HepG2 (cell line): ENCODE results near the gene SLC43A1. TPM values are rescaled to one million over a fixed set of nuclear protein-coding genes. Genes with fewer than 3 reads are reported as not detected.
A peak's percentile ranks its signal among the peaks of the same experiment; 100 is the strongest.

Experiments
- CCAR2 ChIP-seq: fragments of 200-400 bp; formaldehyde crosslinking; optimal IDR thresholded peaks from 2 replicates; pipeline ENCODE3; 2018; ENCODE audit warnings: low read depth, mild to moderate bottlenecking, low read length, moderate library complexity
- EHMT2 ChIP-seq: fragments of 200-600 bp; sonication (generic); IDR thresholded peaks from 2 replicates; pipeline ENCODE4 v1.7.0; 2017; ENCODE audit warnings: antibody characterized with exemption, low read depth, low read length, borderline replicate concordance
- ELK4 ChIP-seq: sonication (generic); formaldehyde crosslinking; IDR thresholded peaks from 2 replicates; pipeline ENCODE4 v1.9.0; 2021; ENCODE audit warnings: missing genetic modification reagents, borderline replicate concordance
- EP300 ChIP-seq, 3 experiments: sonication (generic) in 1 of 3; formaldehyde crosslinking in 1 of 3; IDR thresholded peaks; 2 replicates each; pipeline versions ENCODE4 v1.5.1 to v1.6.1; 2011 to 2020; ENCODE audit warnings: low read depth in 2 of 3, low read length in 2 of 3, borderline replicate concordance in 1 of 3, improper control_type of control experiment in 1 of 3, mild to moderate bottlenecking in 1 of 3, missing genetic modification reagents in 1 of 3, moderate library complexity in 1 of 3
- ETV5 ChIP-seq: IDR thresholded peaks from 2 replicates; pipeline ENCODE4 v1.6.1; 2018; ENCODE audit warnings: missing biosample characterization, missing genetic modification reagents, inconsistent platforms, borderline replicate concordance
- KDM5B ChIP-seq: sonication (generic); formaldehyde crosslinking; IDR thresholded peaks from 2 replicates; pipeline ENCODE4 v1.4.0; 2020; ENCODE audit warnings: missing genetic modification reagents, mild to moderate bottlenecking, borderline replicate concordance
- KLF15 ChIP-seq: sonication (generic); formaldehyde crosslinking; IDR thresholded peaks from 2 replicates; pipeline ENCODE4 v1.8.1; 2023; ENCODE audit warnings: borderline replicate concordance, mild to moderate bottlenecking, inconsistent platforms, missing genetic modification reagents, mixed read lengths
- REPIN1 ChIP-seq: sonication (generic); formaldehyde crosslinking; IDR thresholded peaks from 2 replicates; pipeline ENCODE4 v1.8.0; 2022; ENCODE audit warnings: missing genetic modification reagents, low read depth, mild to moderate bottlenecking, borderline replicate concordance
- SOX13 ChIP-seq, 3 experiments: fragments of 450-650 bp in 1 of 3; sonication (generic) in 1 of 3; formaldehyde crosslinking in 1 of 3; IDR thresholded peaks in 2 of 3; conservative IDR thresholded peaks in 1 of 3; 2 replicates each; pipeline versions ENCODE4 v1.5.0 to v1.6.1; 2016 to 2020; ENCODE audit warnings: antibody characterized with exemption in 1 of 3, mild to moderate bottlenecking in 1 of 3, missing compliant biosample characterization in 1 of 3, missing genetic modification reagents in 1 of 3, moderate library complexity in 1 of 3
- SPEN ChIP-seq: sonication (generic); formaldehyde crosslinking; IDR thresholded peaks from 2 replicates; pipeline ENCODE4 v1.5.1; 2020; ENCODE audit warnings: low read depth, mild to moderate bottlenecking, missing genetic modification reagents
- TOE1 ChIP-seq: sonication (generic); formaldehyde crosslinking; IDR thresholded peaks from 2 replicates; pipeline ENCODE4 v1.4.0; 2020; ENCODE audit warnings: mild to moderate bottlenecking, missing genetic modification reagents
- ZBTB42 ChIP-seq: sonication (generic); formaldehyde crosslinking; IDR thresholded peaks from 2 replicates; pipeline ENCODE4 v1.5.0; 2020; ENCODE audit warnings: mild to moderate bottlenecking, missing genetic modification reagents
- ZNF121 ChIP-seq: sonication (generic); formaldehyde crosslinking; IDR thresholded peaks from 2 replicates; pipeline ENCODE4 v1.5.0; 2020; ENCODE audit warnings: mild to moderate bottlenecking, missing genetic modification reagents
- ZNF335 ChIP-seq: sonication (generic); formaldehyde crosslinking; IDR thresholded peaks from 2 replicates; pipeline ENCODE4 v1.4.0; 2020; ENCODE audit warnings: missing genetic modification reagents
- polyA plus RNA-seq, 8 experiments: library from polyadenylated mRNA; depleted of rRNA in 3 of 8; stranded (reverse) in 7 of 8; unstranded in 1 of 8; fragments of >200 nt; fragmentation: Illumina TruSeq in 4 of 8; extraction: Trizol in 4 of 8; gene quantifications; 2 replicates each; pipeline versions ENCODE4 v1.2.1 to v1.2.3, GENCODE V29; 2011 to 2016; ENCODE audit warnings: low read depth in 4 of 8, missing spikeins in 1 of 8, mixed read lengths in 1 of 8; ENCODE audit not compliant: insufficient read depth in 1 of 8
- total RNA-seq, 5 experiments: library from RNA; depleted of rRNA; stranded (reverse); fragments of >200 nt; fragmentation: Illumina TruSeq; extraction: Trizol; gene quantifications; 2 replicates each; pipeline ENCODE4 v1.2.3, GENCODE V29; 2016; ENCODE audit warnings: low read depth in 1 of 5
- TF ChIP-seq, protein P1 (sequence below): sonication (generic); formaldehyde crosslinking; IDR thresholded peaks from 2 replicates; pipeline ENCODE4 v1.4.0; 2020; ENCODE audit warnings: missing genetic modification reagents, borderline replicate concordance
- TF ChIP-seq, protein P2 (sequence below): sonication (generic); formaldehyde crosslinking; IDR thresholded peaks from 2 replicates; pipeline ENCODE4 v1.5.1; 2020; ENCODE audit warnings: missing genetic modification reagents, mild to moderate bottlenecking, borderline replicate concordance
- TF ChIP-seq, protein P3 (sequence below): IDR thresholded peaks from 2 replicates; pipeline ENCODE4 v1.6.1; 2016

The SLC43A1 gene
- total and polyA plus RNA-seq, 2 of the 13 experiments (the other 11 are each of a cell fraction or from before 2014, with no cell fraction given) = 72.3 to 87.6 TPM

DNA sequence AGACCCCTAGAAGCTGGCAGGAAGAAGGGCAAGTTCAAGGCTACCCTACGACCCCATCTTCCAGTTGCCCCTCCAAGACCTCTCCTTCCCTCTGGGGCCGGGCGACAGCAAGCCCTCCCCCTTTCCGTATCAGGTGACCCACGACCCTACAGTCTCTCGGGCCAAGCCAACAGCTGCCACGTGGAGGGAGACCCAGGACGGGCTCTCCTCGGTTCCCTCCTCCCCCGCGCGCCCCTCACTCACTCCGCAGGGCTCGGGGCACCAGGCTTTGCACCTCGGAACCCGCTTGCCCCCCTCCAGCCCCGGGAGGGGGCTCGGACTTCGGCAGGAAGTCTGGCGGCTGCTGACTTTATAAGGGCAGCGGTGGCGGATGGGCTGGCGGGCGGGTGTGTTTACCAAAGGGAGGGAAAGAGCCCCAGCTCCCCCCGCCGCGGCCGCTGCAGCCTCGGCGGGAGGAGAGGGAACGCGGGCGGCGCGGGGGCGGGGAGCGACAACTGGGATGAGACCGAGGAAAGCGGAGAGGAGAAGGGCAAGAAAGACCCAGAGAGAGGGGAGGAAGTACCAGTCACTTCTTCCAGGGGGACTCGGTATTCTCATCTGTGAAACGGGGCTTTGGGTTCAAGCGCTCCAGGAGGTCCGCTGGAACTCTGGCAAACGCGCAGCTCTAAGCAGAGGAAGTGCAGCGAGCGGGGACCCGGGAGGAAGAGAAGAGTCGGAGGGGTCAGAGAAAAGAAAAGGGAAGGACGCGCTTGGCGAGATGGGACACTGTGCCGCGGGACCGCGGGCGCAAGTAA is 767 bp downstream of the SLC43A1 start (continued):
- TF ChIP-seq, protein P1, sequence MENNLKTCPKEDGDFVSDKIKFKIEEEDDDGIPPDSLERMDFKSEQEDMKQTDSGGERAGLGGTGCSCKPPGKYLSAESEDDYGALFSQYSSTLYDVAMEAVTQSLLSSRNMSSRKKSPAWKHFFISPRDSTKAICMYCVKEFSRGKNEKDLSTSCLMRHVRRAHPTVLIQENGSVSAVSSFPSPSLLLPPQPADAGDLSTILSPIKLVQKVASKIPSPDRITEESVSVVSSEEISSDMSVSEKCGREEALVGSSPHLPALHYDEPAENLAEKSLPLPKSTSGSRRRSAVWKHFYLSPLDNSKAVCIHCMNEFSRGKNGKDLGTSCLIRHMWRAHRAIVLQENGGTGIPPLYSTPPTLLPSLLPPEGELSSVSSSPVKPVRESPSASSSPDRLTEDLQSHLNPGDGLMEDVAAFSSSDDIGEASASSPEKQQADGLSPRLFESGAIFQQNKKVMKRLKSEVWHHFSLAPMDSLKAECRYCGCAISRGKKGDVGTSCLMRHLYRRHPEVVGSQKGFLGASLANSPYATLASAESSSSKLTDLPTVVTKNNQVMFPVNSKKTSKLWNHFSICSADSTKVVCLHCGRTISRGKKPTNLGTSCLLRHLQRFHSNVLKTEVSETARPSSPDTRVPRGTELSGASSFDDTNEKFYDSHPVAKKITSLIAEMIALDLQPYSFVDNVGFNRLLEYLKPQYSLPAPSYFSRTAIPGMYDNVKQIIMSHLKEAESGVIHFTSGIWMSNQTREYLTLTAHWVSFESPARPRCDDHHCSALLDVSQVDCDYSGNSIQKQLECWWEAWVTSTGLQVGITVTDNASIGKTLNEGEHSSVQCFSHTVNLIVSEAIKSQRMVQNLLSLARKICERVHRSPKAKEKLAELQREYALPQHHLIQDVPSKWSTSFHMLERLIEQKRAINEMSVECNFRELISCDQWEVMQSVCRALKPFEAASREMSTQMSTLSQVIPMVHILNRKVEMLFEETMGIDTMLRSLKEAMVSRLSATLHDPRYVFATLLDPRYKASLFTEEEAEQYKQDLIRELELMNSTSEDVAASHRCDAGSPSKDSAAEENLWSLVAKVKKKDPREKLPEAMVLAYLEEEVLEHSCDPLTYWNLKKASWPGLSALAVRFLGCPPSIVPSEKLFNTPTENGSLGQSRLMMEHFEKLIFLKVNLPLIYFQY = 0 out of 2 replicates have a peak, but pooled peaks have one; percentile 41
- TF ChIP-seq ELK4 (CRISPR knock-in tag) (no peak), EHMT2 (no peak), REPIN1 (CRISPR knock-in tag) (peak; percentile 12; the same call in 1 of the 2 replicates), CCAR2 (no peak), ZBTB42 (CRISPR knock-in tag) (peak; percentile 89), ZNF335 (CRISPR knock-in tag) (0 out of 2 replicates have a peak, but pooled peaks have one; percentile 69), SOX13 (IDR thresholded peaks at IDR 0.05) (no peak), SOX13 (CRISPR knock-in tag; conservative IDR thresholded peaks at IDR 0.05 in 1 of 2, IDR thresholded peaks at IDR 0.05 in 1 of 2) (peak in 1 of 2 experiments; percentile 24; a peak in 1 of 4 replicates), KLF15 (CRISPR knock-in tag) (peak; percentile 16; the same call in 1 of the 2 replicates), SPEN (CRISPR knock-in tag) (peak; percentile 87), EP300 (IDR thresholded peaks at IDR 0.05; ENCODE audit: low read depth in 2 of 2, low read length in 2 of 2) (0 out of 4 replicates have a peak, but pooled peaks of 1 of the 2 experiments have one; percentile 22), EP300 (CRISPR knock-in tag; IDR thresholded peaks at IDR 0.05; ENCODE audit: borderline replicate concordance) (no peak), TOE1 (0 out of 2 replicates have a peak, but pooled peaks have one; percentile 19), KDM5B (CRISPR knock-in tag) (no peak), ZNF121 (CRISPR knock-in tag) (no peak), ETV5 (CRISPR knock-in tag) (peak; percentile 70; the same call in 1 of the 2 replicates)
- TF ChIP-seq, protein P2, sequence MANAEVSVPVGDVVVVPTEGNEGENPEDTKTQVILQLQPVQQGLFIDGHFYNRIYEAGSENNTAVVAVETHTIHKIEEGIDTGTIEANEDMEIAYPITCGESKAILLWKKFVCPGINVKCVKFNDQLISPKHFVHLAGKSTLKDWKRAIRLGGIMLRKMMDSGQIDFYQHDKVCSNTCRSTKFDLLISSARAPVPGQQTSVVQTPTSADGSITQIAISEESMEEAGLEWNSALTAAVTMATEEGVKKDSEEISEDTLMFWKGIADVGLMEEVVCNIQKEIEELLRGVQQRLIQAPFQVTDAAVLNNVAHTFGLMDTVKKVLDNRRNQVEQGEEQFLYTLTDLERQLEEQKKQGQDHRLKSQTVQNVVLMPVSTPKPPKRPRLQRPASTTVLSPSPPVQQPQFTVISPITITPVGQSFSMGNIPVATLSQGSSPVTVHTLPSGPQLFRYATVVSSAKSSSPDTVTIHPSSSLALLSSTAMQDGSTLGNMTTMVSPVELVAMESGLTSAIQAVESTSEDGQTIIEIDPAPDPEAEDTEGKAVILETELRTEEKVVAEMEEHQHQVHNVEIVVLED = 0 out of 2 replicates have a peak, but pooled peaks have one; percentile 1
- TF ChIP-seq, protein P3, sequence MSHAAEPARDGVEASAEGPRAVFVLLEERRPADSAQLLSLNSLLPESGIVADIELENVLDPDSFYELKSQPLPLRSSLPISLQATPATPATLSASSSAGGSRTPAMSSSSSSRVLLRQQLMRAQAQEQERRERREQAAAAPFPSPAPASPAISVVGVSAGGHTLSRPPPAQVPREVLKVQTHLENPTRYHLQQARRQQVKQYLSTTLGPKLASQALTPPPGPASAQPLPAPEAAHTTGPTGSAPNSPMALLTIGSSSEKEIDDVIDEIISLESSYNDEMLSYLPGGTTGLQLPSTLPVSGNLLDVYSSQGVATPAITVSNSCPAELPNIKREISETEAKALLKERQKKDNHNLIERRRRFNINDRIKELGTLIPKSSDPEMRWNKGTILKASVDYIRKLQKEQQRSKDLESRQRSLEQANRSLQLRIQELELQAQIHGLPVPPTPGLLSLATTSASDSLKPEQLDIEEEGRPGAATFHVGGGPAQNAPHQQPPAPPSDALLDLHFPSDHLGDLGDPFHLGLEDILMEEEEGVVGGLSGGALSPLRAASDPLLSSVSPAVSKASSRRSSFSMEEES (CRISPR knock-in tag) = peak; percentile 60
